RWPE1 (cell line): Measurements from ENCODE around the gene KITLG.
A peak's percentile ranks its signal among the peaks of the same experiment; 100 is the strongest.
"Not testable (repeated sequence)": the region's sequence is repeated elsewhere in the genome, so short reads cannot be mapped to it uniquely, and the experiment has no call there.

Experiments used
- CTCF ChIA-PET: fragments of 350-600 bp; sonication (Branson Sonifier 250); formaldehyde crosslinking; extraction: SDS; loops from one replicate; lab custom pipeline; 2021; lab: Yijun Ruan, JAX
- POLR2A ChIA-PET: fragments of 400-600 bp; formaldehyde crosslinking; extraction: SDS; loops from one replicate; lab custom pipeline; 2020; ENCODE audit warnings: antibody characterized with exemption; ENCODE audit not compliant: low non-redundant PET; lab: Yijun Ruan, JAX
- DNase-seq: peaks from one replicate; pipeline ENCODE4 v3.0.0; 2012; ENCODE audit warnings: low spot score
- H3K27ac ChIP-seq: fragments of 450-650 bp; 2 replicates; pipeline ENCODE4 v1.5.1; 2017
- TF ChIP-seq, protein P1 (sequence below): fragments of 450-650 bp; conservative IDR thresholded peaks from 2 replicates; pipeline ENCODE4 v1.5.1; 2017; ENCODE audit warnings: low read depth, mild to moderate bottlenecking

The KITLG gene

DNA sequence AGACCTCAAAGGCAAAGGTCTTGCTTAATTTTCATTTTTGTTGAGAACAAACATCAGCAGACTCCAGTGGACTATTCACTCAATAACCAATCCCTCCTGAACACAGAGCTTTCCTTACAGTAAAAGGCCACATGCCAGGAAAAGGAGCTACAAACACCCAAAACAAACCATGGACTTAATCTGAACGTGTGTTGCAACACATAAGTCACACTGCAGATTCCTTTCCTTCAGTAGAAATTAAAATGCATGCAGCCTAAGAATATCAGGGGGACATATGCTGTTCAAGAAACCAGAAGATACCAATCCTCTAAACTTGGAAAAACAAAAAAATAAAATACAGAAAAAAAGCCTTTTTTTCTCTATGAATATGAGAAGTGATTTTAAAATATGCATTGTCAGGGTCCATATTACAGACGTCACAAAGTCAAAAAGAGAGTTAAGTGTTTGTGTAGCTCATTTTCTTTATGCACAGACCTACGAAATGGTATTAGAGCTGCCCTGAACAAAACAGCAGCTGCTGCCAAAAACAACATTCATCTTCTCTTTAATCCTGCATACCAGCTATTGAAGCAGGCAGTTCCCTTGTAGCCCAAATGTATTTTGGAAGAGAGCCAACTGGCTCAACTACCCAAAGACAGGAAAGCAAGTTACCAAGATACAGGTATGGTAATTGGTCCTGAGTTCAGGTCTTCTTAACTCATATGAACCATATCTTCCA, 26.2 kb downstream of the KITLG start:
- CTCF ChIA-PET, result interaction anchor here (0.6 kb wide), 1 partner anchor 72 kb away, joined by 3 read pairs; no protein-coding TSS in a partner anchor
- peak; percentile 8 for DNase-seq
- H3K27ac ChIP-seq, result no peak overlapping the region
- POLR2A ChIA-PET, result no interaction called here
- TF ChIP-seq, protein P1, sequence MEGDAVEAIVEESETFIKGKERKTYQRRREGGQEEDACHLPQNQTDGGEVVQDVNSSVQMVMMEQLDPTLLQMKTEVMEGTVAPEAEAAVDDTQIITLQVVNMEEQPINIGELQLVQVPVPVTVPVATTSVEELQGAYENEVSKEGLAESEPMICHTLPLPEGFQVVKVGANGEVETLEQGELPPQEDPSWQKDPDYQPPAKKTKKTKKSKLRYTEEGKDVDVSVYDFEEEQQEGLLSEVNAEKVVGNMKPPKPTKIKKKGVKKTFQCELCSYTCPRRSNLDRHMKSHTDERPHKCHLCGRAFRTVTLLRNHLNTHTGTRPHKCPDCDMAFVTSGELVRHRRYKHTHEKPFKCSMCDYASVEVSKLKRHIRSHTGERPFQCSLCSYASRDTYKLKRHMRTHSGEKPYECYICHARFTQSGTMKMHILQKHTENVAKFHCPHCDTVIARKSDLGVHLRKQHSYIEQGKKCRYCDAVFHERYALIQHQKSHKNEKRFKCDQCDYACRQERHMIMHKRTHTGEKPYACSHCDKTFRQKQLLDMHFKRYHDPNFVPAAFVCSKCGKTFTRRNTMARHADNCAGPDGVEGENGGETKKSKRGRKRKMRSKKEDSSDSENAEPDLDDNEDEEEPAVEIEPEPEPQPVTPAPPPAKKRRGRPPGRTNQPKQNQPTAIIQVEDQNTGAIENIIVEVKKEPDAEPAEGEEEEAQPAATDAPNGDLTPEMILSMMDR, result no peak

DNA sequence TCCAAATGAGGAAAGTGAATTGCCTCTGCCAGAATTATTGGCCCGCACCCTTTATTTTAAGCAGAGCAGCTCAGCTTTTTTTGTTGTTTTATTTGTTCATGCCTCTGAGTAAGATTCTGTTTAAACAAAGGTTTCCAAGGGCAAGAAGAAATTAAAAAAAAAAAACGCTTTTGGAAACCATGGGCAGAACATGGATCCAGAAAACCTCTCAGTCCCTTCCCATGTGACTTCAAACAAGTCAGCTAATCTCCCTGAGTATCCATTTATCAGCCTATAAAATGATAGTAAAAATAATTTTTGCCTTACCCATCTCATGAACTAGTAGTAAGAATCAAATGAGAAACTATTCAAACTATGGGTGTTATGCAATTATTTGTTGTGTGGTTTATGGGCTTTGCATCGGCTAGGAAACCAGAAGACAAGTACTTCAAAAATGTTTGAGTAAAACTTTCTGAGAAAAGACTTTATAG, 27.6 kb downstream of the KITLG start:
- ChIA-PET POLR2A (interaction anchor here (0.7 kb wide), 1 partner anchor 61 kb away, joined by 5 read pairs; no protein-coding TSS in a partner anchor), CTCF (no interaction called here)
- no peak overlapping the region for H3K27ac ChIP-seq
- no peak for DNase-seq
- TF ChIP-seq, protein P1, result no peak

DNA sequence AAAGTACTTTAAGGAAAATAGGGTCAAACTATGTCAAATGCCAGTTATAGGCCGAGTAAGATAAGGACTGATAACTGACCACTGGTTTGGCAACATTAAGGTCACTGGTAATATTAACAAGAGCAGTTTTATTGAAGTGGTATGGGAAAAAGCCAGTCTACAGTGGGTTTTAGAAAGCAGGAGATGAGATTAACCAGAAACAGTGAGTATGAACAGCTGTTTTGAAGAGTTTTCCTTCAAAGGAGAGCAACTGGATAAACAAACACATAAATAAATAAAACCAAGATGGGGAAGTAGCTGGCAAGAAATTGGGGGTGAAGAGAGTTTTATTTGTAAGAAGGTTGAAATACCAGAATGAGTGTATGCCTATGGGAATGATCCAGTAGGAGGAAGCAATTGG, 30.3 kb downstream of the KITLG start:
- ChIA-PET POLR2A (no interaction called here), CTCF (no interaction called here)
- TF ChIP-seq, protein P1, result no peak
- H3K27ac ChIP-seq, result no peak overlapping the region
- DNase-seq, result no peak

DNA sequence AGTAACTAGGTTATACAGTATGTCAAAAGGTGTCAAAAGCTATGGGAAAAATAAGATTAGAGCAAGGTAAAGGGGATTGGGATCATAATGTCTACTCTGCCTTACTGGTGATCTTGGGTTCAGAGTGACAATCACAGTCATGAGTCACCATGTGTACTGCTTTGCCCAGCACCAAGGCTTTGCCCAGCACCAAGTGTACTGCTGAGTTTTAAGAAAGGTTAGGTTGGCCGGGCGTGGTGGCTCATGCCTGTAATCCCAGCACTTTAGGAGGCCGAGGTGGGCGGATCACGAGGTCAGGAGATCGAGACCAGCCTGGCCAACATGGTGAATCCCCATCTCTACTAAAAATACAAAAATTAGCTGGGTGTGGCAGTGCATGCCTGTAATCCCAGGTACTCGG, 32.3 kb downstream of the KITLG start:
- POLR2A ChIA-PET, result not testable (repeated sequence)

DNA sequence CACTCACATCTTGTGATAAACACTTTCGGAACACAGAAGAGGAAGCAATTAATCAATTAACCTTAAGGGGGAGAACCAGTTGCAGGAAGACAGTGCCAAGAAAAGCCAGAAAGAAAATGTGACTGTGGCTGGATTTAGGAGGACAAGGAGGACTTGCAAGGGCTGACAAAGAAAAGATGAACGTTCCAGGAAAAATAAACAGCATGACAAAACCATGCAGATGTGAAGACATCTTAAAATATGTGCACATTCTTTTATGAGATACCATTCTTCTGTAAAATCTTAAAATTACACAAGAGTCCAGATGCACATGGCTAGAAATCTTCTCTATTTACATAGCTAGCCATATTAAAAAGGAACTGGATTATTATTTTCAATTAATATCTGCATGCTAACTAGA, 33.4 kb downstream of the KITLG start:
- ChIA-PET POLR2A (no interaction called here), CTCF (no interaction called here)
- no peak overlapping the region for H3K27ac ChIP-seq
- DNase-seq, result no peak
- TF ChIP-seq, protein P1, result no peak

More for the DNA sequence above, 32.3 kb downstream of the KITLG start:
- DNase-seq, CTCF ChIA-PET, H3K27ac ChIP-seq: not testable (repeated sequence)

DNA sequence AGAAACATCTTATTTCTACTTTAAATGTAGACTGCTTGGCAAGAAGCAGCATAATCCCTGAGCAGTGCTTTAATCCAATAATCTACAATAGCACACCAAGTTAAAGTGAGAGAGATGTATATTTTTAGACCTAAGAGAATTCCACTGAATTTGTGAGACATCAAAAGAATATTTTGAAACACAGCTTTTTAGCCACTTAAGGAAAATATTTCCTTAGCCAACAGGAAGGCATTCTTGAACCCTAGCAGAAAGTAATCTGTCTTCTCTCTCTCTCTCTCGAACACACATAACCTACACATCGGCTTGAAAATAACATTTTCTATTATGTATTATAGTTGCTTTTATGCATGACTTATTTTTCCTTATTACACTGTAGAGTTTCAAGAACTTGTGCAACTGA, 34.0 kb downstream of the KITLG start:
- no peak overlapping the region for H3K27ac ChIP-seq
- ChIA-PET CTCF (no interaction called here), POLR2A (no interaction called here)
- DNase-seq, result no peak
- TF ChIP-seq, protein P1, result no peak
